ENCODE measurements around the gene ATAD1.

DNA sequence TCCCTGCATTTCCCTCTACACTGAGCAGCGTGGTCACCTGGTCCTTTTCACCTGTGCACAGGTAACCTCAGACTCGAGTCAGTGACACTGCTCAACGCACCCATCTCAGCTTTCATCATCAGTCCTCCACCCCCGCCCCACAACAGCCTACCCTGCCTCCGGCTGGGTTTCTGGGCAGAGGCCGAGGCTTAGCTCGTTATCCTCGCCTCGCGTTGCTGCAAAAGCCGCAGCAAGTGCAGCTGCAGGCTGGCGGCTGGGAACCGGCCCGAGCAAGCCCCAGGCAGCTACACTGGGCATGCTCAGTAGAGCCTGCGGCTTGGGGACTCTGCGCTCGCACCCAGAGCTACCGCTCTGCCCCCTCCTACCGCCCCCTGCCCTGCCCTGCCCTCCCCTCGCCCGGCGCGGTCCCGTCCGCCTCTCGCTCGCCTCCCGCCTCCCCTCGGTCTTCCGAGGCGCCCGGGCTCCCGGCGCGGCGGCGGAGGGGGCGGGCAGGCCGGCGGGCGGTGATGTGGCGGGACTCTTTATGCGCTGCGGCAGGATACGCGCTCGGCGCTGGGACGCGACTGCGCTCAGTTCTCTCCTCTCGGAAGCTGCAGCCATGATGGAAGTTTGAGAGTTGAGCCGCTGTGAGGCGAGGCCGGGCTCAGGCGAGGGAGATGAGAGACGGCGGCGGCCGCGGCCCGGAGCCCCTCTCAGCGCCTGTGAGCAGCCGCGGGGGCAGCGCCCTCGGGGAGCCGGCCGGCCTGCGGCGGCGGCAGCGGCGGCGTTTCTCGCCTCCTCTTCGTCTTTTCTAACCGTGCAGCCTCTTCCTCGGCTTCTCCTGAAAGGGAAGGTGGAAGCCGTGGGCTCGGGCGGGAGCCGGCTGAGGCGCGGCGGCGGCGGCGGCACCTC lies 45.3 kb upstream of the ATAD1 start, which contains the start of the genes KLLN and PTEN:
- peak; percentile 69 for TF ChIP-seq PHF8 (conservative IDR thresholded peaks at IDR 0.05; ENCODE audit: low read depth, low read length)
- peak; percentile 75 for TF ChIP-seq SP1 (IDR thresholded peaks at IDR 0.05; ENCODE audit: low read depth, low read length)
- no peak for TF ChIP-seq EZH2 (IDR thresholded peaks at IDR 0.05; ENCODE audit: low read depth, low read length, severe bottlenecking)
- TF ChIP-seq CTCF (IDR thresholded peaks at IDR 0.05; ENCODE audit: control extremely low read depth in 1 of 3, insufficient read depth in 1 of 3, low read depth in 1 of 3, low read length in 3 of 3), result no peak
- TF ChIP-seq POLR2AphosphoS5 (IDR thresholded peaks at IDR 0.05; ENCODE audit: low read depth, low read length), result peak; percentile 86
- TF ChIP-seq EGR1 (IDR thresholded peaks at IDR 0.05; ENCODE audit: borderline replicate concordance, low read depth, low read length), result peak; percentile 39; the same call in 1 of the 2 replicates
- TF ChIP-seq GTF2F1 (IDR thresholded peaks at IDR 0.05; ENCODE audit: borderline replicate concordance, low read depth, low read length), result 0 out of 2 replicates have a peak, but pooled peaks have one; percentile 16
- TF ChIP-seq, protein P1, sequence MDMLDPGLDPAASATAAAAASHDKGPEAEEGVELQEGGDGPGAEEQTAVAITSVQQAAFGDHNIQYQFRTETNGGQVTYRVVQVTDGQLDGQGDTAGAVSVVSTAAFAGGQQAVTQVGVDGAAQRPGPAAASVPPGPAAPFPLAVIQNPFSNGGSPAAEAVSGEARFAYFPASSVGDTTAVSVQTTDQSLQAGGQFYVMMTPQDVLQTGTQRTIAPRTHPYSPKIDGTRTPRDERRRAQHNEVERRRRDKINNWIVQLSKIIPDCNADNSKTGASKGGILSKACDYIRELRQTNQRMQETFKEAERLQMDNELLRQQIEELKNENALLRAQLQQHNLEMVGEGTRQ (IDR thresholded peaks at IDR 0.05; ENCODE audit: low read length), result peak; percentile 15; the same call in 1 of the 2 replicates
- TF ChIP-seq EP300 (IDR thresholded peaks at IDR 0.05; ENCODE audit: borderline replicate concordance in 1 of 2, low read depth in 2 of 2, low read length in 2 of 2), result peak in 1 of 2 experiments; percentile 62; a peak in 1 of 3 replicates
- TF ChIP-seq POLR2A (IDR thresholded peaks at IDR 0.05; ENCODE audit: control extremely low read depth in 1 of 2, low read depth in 2 of 2, low read length in 2 of 2), result peak; percentile 69 to 74; a peak in 2 of 3 replicates

Measured in H1 (cell line).